Activated CD4-positive, alpha-beta T cell treated with anti-CD3 and anti-CD28 coated beads for 48 hours (primary cell): ENCODE results near the gene SIX5.
A peak's percentile ranks its signal among the peaks of the same experiment; 100 is the strongest.

Experiments used
- DNase-seq: peaks from one replicate; pipeline ENCODE4 v3.0.0-alpha.2; 2020

The SIX5 gene

DNA sequence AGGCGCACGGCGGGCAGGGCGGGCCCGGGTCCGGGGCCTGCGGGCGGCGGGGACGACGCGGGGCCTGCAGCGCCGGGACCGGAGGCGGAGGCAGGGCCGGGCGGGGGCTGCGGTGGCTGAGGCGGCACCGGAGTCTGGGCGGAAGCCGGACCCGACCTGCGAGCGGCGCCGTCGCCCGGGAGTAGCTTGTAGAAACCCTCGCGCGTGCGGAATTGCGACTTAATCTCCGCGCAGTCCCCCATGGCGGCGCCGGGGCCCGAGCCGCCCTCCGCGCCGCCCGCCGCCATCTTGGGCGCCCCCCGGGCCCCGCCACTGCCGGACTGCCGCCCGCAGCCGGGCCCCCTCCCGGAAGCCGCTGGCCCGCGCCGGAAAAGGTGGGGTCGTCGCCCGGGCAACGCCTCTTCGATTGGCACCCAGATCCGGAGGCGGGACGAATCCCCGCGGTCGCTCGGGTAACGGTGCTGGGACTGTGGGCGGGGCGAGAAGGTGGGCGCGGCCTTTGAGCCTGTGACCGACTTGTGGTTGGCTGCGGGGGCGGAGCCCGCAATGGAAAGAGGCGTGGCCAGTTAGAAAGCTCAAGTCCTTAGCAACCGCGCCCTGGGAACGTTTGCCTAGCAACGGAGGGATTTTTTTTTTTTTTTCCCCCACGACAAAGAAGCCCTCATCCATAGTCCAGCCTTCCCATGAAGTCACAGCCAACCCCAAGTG, 23.6 kb upstream of the SIX5 start, which contains the start of gene DMWD:
Gene DMWD, minus strand, starts transcription at position 376 of the 708 bp plus-strand sequence. Its CDS starts 89 bp downstream, at position 287.
- DNase-seq, result peak; percentile 100

GRCh38 chr19:45791744-45792469, 22.9 kb upstream of the SIX5 start:
- peak; percentile 31 for DNase-seq

- peak; percentile 33 for DNase-seq
These were observed 21.9 kb upstream of the SIX5 start for GRCh38 chr19:45790942-45791341.

GRCh38 chr19:45789035-45789786, 20.2 kb upstream of the SIX5 start:
- DNase-seq, result no peak

DNA sequence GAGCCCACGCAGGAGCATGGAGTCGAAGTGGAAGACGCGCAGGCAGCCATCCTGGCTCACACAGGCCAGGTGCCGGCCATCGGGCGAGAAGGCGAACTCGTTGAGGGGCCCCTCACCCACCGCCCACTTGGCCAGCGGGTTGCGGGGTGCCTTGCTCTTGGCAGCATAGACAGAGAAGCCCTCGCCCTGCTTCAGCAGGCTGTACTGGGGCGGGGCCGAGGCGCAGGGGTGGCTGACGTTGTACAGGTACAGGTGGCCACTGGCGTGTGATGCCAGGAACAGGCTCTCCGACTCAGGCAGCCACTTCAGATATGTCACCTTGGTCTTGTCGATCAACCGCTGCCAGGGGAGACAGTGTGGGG, 17.5 kb upstream of the SIX5 start:
- DNase-seq, result no peak

GRCh38 chr19:45785781-45786532, 16.9 kb upstream of the SIX5 start:
- DNase-seq, result no peak

DNA sequence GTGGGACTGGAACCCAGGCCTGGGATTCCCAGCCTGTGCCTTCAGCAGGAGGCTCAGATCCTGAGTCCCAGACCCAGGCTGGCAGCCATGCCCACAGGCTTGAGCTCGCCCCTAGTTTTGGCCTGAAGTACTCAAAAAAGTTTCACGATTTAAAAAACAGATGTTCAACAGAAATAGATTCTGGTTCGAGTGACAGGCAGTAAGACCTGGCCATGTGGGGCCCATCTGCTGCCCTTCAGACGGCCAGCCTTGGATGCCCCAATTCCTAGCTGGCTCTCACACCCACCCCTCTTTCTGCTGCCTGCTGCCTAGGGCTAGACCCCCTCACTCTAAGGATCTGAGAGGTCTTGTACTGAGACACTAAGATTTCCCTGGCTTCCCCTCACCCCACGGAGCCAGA, 16.0 kb upstream of the SIX5 start:
- DNase-seq, result no peak

DNA sequence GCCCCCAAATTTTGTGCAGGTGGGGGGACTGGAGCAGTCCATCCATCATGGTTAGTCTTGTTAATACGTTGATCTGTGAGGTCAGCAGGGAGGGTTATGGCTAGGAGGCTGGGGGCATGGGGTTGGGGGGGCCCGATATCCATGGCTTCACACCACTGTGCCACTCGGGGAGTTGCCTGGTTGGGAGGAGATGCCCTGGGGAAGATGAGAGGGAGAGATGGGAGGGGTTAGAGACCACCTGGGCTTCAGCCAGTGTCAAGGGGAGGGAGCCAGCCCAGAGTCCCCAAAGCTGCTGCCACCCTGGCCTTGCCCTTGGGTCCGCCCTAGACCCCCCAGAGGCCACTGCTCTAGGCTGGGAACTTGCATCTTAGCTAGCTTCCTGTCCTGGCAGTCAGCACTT, 15.0 kb upstream of the SIX5 start:
- no peak for DNase-seq

- no peak for DNase-seq
These were observed 14.1 kb upstream of the SIX5 start for GRCh38 chr19:45782820-45783785.

DNA sequence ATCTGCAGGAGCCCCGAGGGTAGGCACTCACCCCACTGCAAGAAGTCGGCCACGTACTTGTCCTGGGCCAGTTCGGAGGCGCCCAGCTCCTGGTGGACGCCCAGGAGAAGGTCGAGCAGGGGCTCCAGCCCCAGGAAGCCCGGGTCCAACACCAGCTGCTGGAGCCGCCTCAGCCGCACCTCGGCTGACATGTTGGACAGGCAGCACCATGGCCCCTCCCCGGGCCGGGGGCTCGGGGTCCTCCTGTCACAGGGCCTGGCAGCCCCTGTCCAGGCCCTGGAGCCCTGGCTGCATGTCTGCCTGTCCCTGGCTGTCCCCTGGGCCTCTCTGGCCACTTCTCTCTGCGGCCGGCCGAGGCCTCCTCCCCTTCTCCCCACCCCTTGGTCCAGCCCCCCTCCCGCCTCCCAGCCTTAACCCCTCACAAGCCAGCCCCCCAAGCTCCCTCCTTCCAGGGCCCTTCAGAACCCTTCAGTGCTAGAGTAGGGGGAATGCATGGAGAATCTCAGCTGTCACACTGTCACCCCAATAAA, 13.2 kb upstream of the SIX5 start, which contains the start of gene DMPK:
Gene DMPK, minus strand, starts transcription at position 329 of the 530 bp plus-strand sequence. Its CDS starts 138 bp downstream, at position 191.
- DNase-seq, result no peak

DNA sequence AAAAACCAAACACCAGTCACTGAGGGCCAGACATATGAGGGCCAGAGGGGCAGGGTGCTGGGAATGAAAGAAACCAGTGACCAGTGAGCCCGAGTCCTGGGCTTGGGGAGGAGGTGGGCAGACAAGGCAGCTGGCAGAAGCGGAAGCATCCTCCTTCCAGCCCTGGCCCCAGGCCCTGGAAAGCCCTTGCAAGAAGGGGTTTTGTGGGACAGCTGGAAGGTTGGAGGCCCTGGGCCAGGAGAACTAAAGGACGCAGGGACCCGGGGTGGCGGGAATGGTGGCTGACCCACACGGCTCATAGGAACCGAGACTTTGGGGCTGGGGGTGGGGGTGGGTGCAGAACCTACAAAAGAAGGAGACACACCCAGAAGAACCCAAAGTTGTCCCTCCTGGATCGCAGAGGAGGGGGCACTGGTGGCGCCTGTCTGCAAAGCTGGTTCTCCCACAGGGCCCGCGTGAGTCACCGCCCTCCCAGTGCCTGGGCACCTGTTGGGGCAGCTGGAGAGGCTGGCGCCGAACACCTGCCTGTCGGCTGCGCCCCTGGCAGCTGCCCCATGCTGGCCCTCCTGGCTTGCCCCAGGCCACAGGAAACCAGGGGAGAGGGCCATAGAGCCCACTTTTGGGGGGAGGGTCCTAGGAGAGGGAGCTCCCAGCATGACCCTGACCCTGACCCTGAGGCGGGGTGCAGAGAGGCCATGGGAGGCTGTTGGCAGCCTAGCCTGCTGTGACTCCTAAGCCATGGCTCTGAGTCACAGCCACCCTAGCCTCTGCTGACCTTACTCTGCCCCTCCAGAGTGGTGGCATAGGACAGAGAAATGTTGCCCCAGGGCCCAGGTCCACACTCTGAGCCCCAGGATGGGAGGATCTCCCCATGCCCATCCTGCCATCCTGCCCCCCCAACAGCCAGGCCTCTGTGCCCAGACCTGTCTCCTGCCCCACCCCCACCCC, 12.4 kb upstream of the SIX5 start:
- no peak for DNase-seq

- no peak for DNase-seq
These were observed 11.6 kb upstream of the SIX5 start for GRCh38 chr19:45780448-45781213.

- DNase-seq, result no peak
These were observed 11.0 kb upstream of the SIX5 start for GRCh38 chr19:45780146-45780447.

GRCh38 chr19:45779231-45780145, 10.4 kb upstream of the SIX5 start:
- DNase-seq, result peak; percentile 97

DNA sequence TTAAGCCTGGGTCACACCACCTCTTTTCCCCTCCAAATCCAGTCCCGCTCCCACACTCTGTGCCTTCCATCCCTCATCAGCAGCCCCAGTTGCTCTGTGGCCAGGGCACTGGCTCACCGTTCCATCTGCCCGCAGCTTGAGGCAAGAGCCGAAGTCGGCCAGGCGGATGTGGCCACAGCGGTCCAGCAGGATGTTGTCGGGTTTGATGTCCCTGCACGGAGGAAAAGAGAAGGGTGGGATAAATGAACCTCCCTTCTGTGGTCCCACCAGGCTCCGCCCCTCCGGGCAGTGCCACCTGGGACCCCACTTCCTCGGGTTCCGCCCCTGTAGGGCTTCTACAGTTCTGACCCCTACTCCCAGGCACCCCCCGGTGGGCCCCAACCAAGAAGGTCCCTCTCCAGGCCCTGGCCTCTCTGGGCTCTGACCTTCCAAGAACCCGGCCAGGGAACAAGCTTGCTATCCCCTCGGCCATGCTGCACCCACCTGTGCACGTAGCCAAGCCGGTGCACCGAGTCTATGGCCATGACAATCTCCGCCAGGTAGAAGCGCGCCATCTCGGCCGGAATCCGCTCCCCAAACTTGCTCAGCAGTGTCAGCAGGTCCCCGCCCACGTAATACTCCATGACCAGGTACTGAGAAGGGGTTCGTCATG, 9.1 kb upstream of the SIX5 start:
- DNase-seq, result no peak

- DNase-seq, result no peak
These were observed 8.4 kb upstream of the SIX5 start for GRCh38 chr19:45777395-45777961.

GRCh38 chr19:45774765-45775164, 5.7 kb upstream of the SIX5 start:
- no peak for DNase-seq

GRCh38 chr19:45773384-45773783, 4.3 kb upstream of the SIX5 start:
- no peak for DNase-seq
